HG03469 (cell line): ENCODE measurements around the gene SPHK1.
A peak's percentile ranks its signal among the peaks of the same experiment; 100 is the strongest.
"Not testable (repeated sequence)": the region's sequence is repeated elsewhere in the genome, so short reads cannot be mapped to it uniquely, and the experiment has no call there.

Experiments used
- ATAC-seq: cut with Tn5 transposase; IDR thresholded peaks from one replicate; pipeline ENCODE4 v1.9.1; 2021; ENCODE audit warnings: mild to moderate bottlenecking, moderate library complexity, moderate number of reproducible peaks; ENCODE audit not compliant: unreplicated experiment

SPHK1 gene

GRCh38 chr17:76384222-76384986, at the start of gene SPHK1:
Gene SPHK1 (plus strand): TSS chr17:76384609. CDS start chr17:76385645, 1,036 bp downstream.
- ATAC-seq: no peak

- ATAC-seq: no peak
These were observed 48.6 kb upstream of the SPHK1 start for GRCh38 chr17:76335716-76336381.

- ATAC-seq: no peak
These were observed 47.5 kb upstream of the SPHK1 start for GRCh38 chr17:76336756-76337412.

- no peak for ATAC-seq
These were observed 47.0 kb upstream of the SPHK1 start for GRCh38 chr17:76337413-76337777.

GRCh38 chr17:76341301-76341700, 43.1 kb upstream of the SPHK1 start:
- ATAC-seq: no peak

GRCh38 chr17:76343106-76343505, 41.3 kb upstream of the SPHK1 start:
- ATAC-seq: no peak

- no peak for ATAC-seq
These were observed 38.9 kb upstream of the SPHK1 start for GRCh38 chr17:76345377-76345974.

GRCh38 chr17:76346936-76347335, 37.5 kb upstream of the SPHK1 start:
- not testable (repeated sequence) for ATAC-seq

GRCh38 chr17:76350463-76350862, 33.9 kb upstream of the SPHK1 start:
- ATAC-seq: no peak

GRCh38 chr17:76351526-76352071, 32.8 kb upstream of the SPHK1 start:
- ATAC-seq: no peak

GRCh38 chr17:76353004-76353598, 31.3 kb upstream of the SPHK1 start:
- no peak for ATAC-seq

- ATAC-seq: peak; percentile 57
These were observed 30.7 kb upstream of the SPHK1 start, which contains the start of gene PRPSAP1 for GRCh38 chr17:76353599-76354316. Gene PRPSAP1 (minus strand): TSS chr17:76353916. CDS start chr17:76353703, 213 bp downstream.

- ATAC-seq: no peak
These were observed 30.1 kb upstream of the SPHK1 start for GRCh38 chr17:76354317-76354729.

GRCh38 chr17:76354747-76355310, 29.6 kb upstream of the SPHK1 start:
- ATAC-seq: no peak

- no peak for ATAC-seq
These were observed 27.5 kb upstream of the SPHK1 start for GRCh38 chr17:76356803-76357456.

GRCh38 chr17:76357597-76358158, 26.7 kb upstream of the SPHK1 start:
- ATAC-seq: no peak

GRCh38 chr17:76359375-76359774, 25.0 kb upstream of the SPHK1 start:
- no peak for ATAC-seq

GRCh38 chr17:76359776-76360175, 24.6 kb upstream of the SPHK1 start:
- not testable (repeated sequence) for ATAC-seq

GRCh38 chr17:76360461-76360860, 23.9 kb upstream of the SPHK1 start:
- ATAC-seq: no peak
